ENCODE data around the gene TRABD2B.

GRCh38 chr1:47792779-47793178 lies 204.4 kb downstream of the TRABD2B start:
- TF ChIP-seq CTCF (IDR thresholded peaks at IDR 0.05): no peak
- TF ChIP-seq EP300 (IDR thresholded peaks at IDR 0.05): no peak

Data from upper lobe of left lung (tissue), 4 donors.